ENCODE measurements around the gene LRP2.
"Not testable (repeated sequence)": the region's sequence is repeated elsewhere in the genome, so short reads cannot be mapped to it uniquely, and the experiment has no call there.

- TF ChIP-seq CTCF, EZH2phosphoT487 (IDR thresholded peaks at IDR 0.05; ENCODE audit: low read length): not testable (repeated sequence)
Measured at GRCh38 chr2:169325886-169326285, 36.4 kb downstream of the LRP2 start.

Measured in MM.1S (cell line).